Esophagus squamous epithelium (tissue), 4 donors: ENCODE results near the gene SCUBE2.

ENCODE experiments used
- CTCF ChIP-seq, 6 experiments: fragments of 450-650 bp in 4 of 6; fragments of 200-600 bp in 2 of 6; sonication (generic) in 2 of 6; IDR thresholded peaks; one replicate each; pipeline ENCODE4 v1.5.1; 2016 to 2019; ENCODE audit warnings: antibody characterized with exemption in 6 of 6, mild to moderate bottlenecking in 4 of 6, moderate library complexity in 4 of 6
- POLR2A ChIP-seq, 4 donors: fragments of 450-650 bp; IDR thresholded peaks; one replicate each; pipeline ENCODE4 v1.6.1; 2017; ENCODE audit warnings: antibody characterized with exemption in 4 of 4, mild to moderate bottlenecking in 4 of 4, moderate library complexity in 3 of 4

GRCh38 chr11:9053316-9054035, 37.9 kb downstream of the SCUBE2 start:
- no peak for TF ChIP-seq CTCF (IDR thresholded peaks at IDR 0.05)
- TF ChIP-seq POLR2A (IDR thresholded peaks at IDR 0.05) = no peak
